OCI-LY7 (cell line): ENCODE data around the gene ACTR6. TPM values are rescaled to one million over a fixed set of nuclear protein-coding genes. Genes with fewer than 3 reads are reported as not detected.

Source experiments
- BruUV-seq: library from RNA; stranded (reverse); fragments of 400-500 nt; replicated peaks from 2 replicates; lab custom pipeline; 2021; lab: Mats Ljungman, UMichigan
- CTCF ChIA-PET: fragments of 300-600 bp; sonication (Branson Sonifier 250); formaldehyde crosslinking; loops from one replicate; lab custom pipeline; 2022; ENCODE audit warnings: antibody characterized with exemption; ENCODE audit not compliant: unreplicated experiment; lab: Charles Lee
- POLR2A ChIA-PET: fragments of 300-600 bp; sonication (Branson Sonifier 250); formaldehyde crosslinking; loops from one replicate; lab custom pipeline; 2022; ENCODE audit warnings: antibody characterized with exemption; lab: Charles Lee
- DNase-seq: peaks from one replicate; pipeline ENCODE4 v3.0.0-alpha.2; 2015; ENCODE audit warnings: low spot score
- H2AFZ ChIP-seq: fragments of 200-600 bp; sonication (generic), shearing (Covaris generic); 2 replicates; pipeline ENCODE4 v1.6.1; 2014; ENCODE audit warnings: mild to moderate bottlenecking, antibody characterized with exemption, low read length, moderate library complexity
- H3K27ac ChIP-seq: fragments of 200-600 bp; sonication (generic); 2 replicates; pipeline ENCODE4 v1.5.1; 2014; ENCODE audit warnings: mixed run types, low read depth, mild to moderate bottlenecking, moderate library complexity, low read length, inconsistent platforms; ENCODE audit not compliant: poor library complexity, severe bottlenecking
- H3K36me3 ChIP-seq: fragments of 200-600 bp; sonication (generic); 2 replicates; pipeline ENCODE4 v1.6.1; 2014; ENCODE audit warnings: mild to moderate bottlenecking, antibody characterized with exemption, low read length, moderate library complexity, mixed read lengths; ENCODE audit not compliant: insufficient read depth
- H3K4me1 ChIP-seq: fragments of 200-600 bp; sonication (generic); 2 replicates; pipeline ENCODE4 v1.5.1; 2014; ENCODE audit warnings: mild to moderate bottlenecking, low read length; ENCODE audit not compliant: insufficient read depth, poor library complexity, severe bottlenecking
- H3K4me2 ChIP-seq: fragments of 200-600 bp; sonication (generic); 2 replicates; pipeline ENCODE4 v1.6.1; 2014; ENCODE audit warnings: mild to moderate bottlenecking, low read length
- H3K4me3 ChIP-seq: fragments of 200-600 bp; sonication (generic); 2 replicates; pipeline ENCODE4 v1.5.1; 2014; ENCODE audit warnings: mild to moderate bottlenecking, low read depth, low read length; ENCODE audit not compliant: poor library complexity, severe bottlenecking
- H3K79me2 ChIP-seq: fragments of 200-600 bp; sonication (generic); 2 replicates; pipeline ENCODE4 v1.6.1; 2016; ENCODE audit warnings: low read depth, mild to moderate bottlenecking, low read length, moderate library complexity, mixed read lengths; ENCODE audit not compliant: insufficient read depth
- H3K9me2 ChIP-seq: fragments of 200-600 bp; sonication (generic); 2 replicates; pipeline ENCODE4 v1.6.1; 2016; ENCODE audit warnings: mild to moderate bottlenecking, low read length, mixed read lengths; ENCODE audit not compliant: insufficient read depth
- H3K9me3 ChIP-seq: fragments of 200-600 bp; sonication (generic); 2 replicates; pipeline ENCODE4 v1.6.1; 2014; ENCODE audit warnings: mild to moderate bottlenecking, mixed run types, low read length, mixed read lengths
- H4K20me1 ChIP-seq: fragments of 200-600 bp; sonication (generic); 2 replicates; pipeline ENCODE4 v1.6.1; 2014; ENCODE audit warnings: mild to moderate bottlenecking, antibody characterized with exemption, low read length, moderate library complexity, mixed read lengths; ENCODE audit not compliant: insufficient read depth
- EZH2phosphoT487 ChIP-seq: fragments of 200-600 bp; sonication (generic); IDR thresholded peaks from 2 replicates; pipeline ENCODE4 v1.6.1; 2018; ENCODE audit warnings: low read depth, borderline replicate concordance, mild to moderate bottlenecking, mixed run types, antibody characterized with exemption, low read length, moderate library complexity, mixed read lengths
- intact Hi-C: fragments of 100-400 bp; cut with micrococcal nuclease; formaldehyde crosslinking; loops from one replicate; pipeline ENCODE4 v1.10.0; 2022; ENCODE audit not compliant: unreplicated experiment
- total RNA-seq, 2 experiments: library from RNA; depleted of rRNA in 1 of 2; stranded (reverse); fragments of >200 nt in 1 of 2; shearing (Covaris generic) in 1 of 2; gene quantifications; 2 replicates each; pipeline ENCODE4 v1.2.3, GENCODE V29; 2014 to 2022
- TF ChIP-seq, protein P1 (sequence below): fragments of 200-600 bp; sonication (generic); conservative IDR thresholded peaks from 2 replicates; pipeline ENCODE4 v1.5.1; 2014; ENCODE audit warnings: mild to moderate bottlenecking, antibody characterized with exemption, low read length, moderate library complexity, mixed read lengths

Gene ACTR6
- total RNA-seq, 2 experiments from 2014 or later, result 22.2 to 37.6 TPM

- TF ChIP-seq, protein P1, sequence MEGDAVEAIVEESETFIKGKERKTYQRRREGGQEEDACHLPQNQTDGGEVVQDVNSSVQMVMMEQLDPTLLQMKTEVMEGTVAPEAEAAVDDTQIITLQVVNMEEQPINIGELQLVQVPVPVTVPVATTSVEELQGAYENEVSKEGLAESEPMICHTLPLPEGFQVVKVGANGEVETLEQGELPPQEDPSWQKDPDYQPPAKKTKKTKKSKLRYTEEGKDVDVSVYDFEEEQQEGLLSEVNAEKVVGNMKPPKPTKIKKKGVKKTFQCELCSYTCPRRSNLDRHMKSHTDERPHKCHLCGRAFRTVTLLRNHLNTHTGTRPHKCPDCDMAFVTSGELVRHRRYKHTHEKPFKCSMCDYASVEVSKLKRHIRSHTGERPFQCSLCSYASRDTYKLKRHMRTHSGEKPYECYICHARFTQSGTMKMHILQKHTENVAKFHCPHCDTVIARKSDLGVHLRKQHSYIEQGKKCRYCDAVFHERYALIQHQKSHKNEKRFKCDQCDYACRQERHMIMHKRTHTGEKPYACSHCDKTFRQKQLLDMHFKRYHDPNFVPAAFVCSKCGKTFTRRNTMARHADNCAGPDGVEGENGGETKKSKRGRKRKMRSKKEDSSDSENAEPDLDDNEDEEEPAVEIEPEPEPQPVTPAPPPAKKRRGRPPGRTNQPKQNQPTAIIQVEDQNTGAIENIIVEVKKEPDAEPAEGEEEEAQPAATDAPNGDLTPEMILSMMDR, result no peak
- no peak for TF ChIP-seq EZH2phosphoT487
- peaks cover 83% of the 10 kb centered on the region for H3K36me3 ChIP-seq
- CTCF ChIA-PET, result no interaction called here
Observed at GRCh38 chr12:100213016-100213891, 12.6 kb downstream of the ACTR6 start.

GRCh38 chr12:100214518-100214917, 13.9 kb downstream of the ACTR6 start:
- intact Hi-C loops, result no loop called here
- H3K36me3 ChIP-seq, result peaks cover 83% of the 10 kb centered on the region
- H3K4me1 ChIP-seq, result no peaks in the 10 kb centered on the region
- H3K9me3 ChIP-seq, result no peaks in the 10 kb centered on the region
- no peak overlapping the region for H3K27ac ChIP-seq
- H3K4me2 ChIP-seq, result no peak overlapping the region
- no peak for TF ChIP-seq EZH2phosphoT487
- TF ChIP-seq, protein P1, result no peak
- no peak overlapping the region for H2AFZ ChIP-seq
- DNase-seq, result no peak
- no TSS peak for BruUV-seq
- H4K20me1 ChIP-seq, result no peaks in the 10 kb centered on the region
- ChIA-PET CTCF (no interaction called here), POLR2A (interaction anchor here (0.5 to 1.6 kb wide), 3 partner anchors 12 to 1648 kb away, joined by 3 to 6 read pairs (median 4); no protein-coding TSS in a partner anchor)
- H3K4me3 ChIP-seq, result no peak overlapping the region
- no peaks in the 10 kb centered on the region for H3K9me2 ChIP-seq
- no peaks in the 10 kb centered on the region for H3K79me2 ChIP-seq

More at GRCh38 chr12:100213016-100213891, 12.6 kb downstream of the ACTR6 start:
- POLR2A ChIA-PET, result interaction anchor here (0.6 to 1.6 kb wide), 6 partner anchors 10 to 1618 kb away, joined by 3 to 7 read pairs (median 4); no protein-coding TSS in a partner anchor
- no peak overlapping the region for H3K4me3 ChIP-seq
- H3K27ac ChIP-seq, result no peak overlapping the region
- H4K20me1 ChIP-seq, result no peaks in the 10 kb centered on the region
- no peak for DNase-seq
- no peak overlapping the region for H3K4me2 ChIP-seq
- H3K9me2 ChIP-seq, result no peaks in the 10 kb centered on the region
- intact Hi-C loops, result no loop called here
- BruUV-seq, result no TSS peak
- H2AFZ ChIP-seq, result no peak overlapping the region
- no peaks in the 10 kb centered on the region for H3K9me3 ChIP-seq
- no peaks in the 10 kb centered on the region for H3K4me1 ChIP-seq
- H3K79me2 ChIP-seq, result no peaks in the 10 kb centered on the region

DNA sequence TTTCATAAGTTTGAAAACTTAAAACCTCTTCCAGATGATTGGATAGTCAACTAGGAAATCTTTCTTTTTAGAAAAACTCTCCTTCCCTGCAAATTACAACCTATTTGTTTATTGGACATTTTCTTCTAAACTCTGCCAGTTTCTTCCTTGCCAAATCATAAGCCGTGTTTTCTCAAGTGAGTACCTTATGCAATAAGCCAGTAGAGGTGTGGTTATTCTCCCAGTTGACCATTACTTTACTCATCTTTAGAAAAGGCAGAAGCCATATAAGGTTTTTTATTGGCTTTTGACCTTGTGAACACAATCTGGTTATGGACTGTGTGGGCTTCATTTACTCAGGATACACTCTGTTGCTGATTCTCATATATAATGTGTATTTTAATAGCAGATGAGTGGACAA, 14.6 kb downstream of the ACTR6 start:
- Histone ChIP-seq H3K4me3 (no peak overlapping the region), H3K9me3 (no peaks in the 10 kb centered on the region), H3K9me2 (no peaks in the 10 kb centered on the region), H2AFZ (no peak overlapping the region), H4K20me1 (no peaks in the 10 kb centered on the region), H3K36me3 (peaks cover 83% of the 10 kb centered on the region), H3K79me2 (no peaks in the 10 kb centered on the region), H3K4me1 (no peaks in the 10 kb centered on the region), H3K4me2 (no peak overlapping the region), H3K27ac (no peak overlapping the region)
- CTCF ChIA-PET, result no interaction called here
- POLR2A ChIA-PET, result interaction anchor here (0.9 kb wide), 1 partner anchor 11 kb away, joined by 3 read pairs; no protein-coding TSS in a partner anchor
- no peak for DNase-seq
- TF ChIP-seq EZH2phosphoT487, result no peak
- TF ChIP-seq, protein P1, result no peak
- intact Hi-C loops, result no loop called here
- no TSS peak for BruUV-seq
